Uterus (tissue), 4 donors: ENCODE measurements around the gene MORC1. TPM values are rescaled to one million over a fixed set of nuclear protein-coding genes. Genes with fewer than 3 reads are reported as not detected.
"Not testable (repeated sequence)": the region's sequence is repeated elsewhere in the genome, so short reads cannot be mapped to it uniquely, and the experiment has no call there.

Source experiments
- DNase-seq, 2 donors: peaks; one replicate each; pipeline ENCODE4 v3.0.0-alpha.2; 2019 to 2020
- H3K27ac ChIP-seq, 2 donors: fragments of 200-600 bp; sonication (generic); 1 replicate in 1 of 2; 2 replicates in 1 of 2; pipeline ENCODE4 v1.5.1; 2016 to 2018
- H3K27me3 ChIP-seq, 2 donors: fragments of 200-600 bp; sonication (generic); one replicate each; pipeline ENCODE4 v1.5.1; 2018 to 2019; ENCODE audit warnings: control low read depth in 1 of 2
- H3K36me3 ChIP-seq, 2 donors: fragments of 200-600 bp; sonication (generic); one replicate each; pipeline ENCODE4 v1.5.1; 2019; ENCODE audit warnings: control low read depth in 1 of 2
- H3K4me1 ChIP-seq, 2 donors: fragments of 200-600 bp; sonication (generic); one replicate each; pipeline ENCODE4 v1.5.1; 2018 to 2019; ENCODE audit warnings: control low read depth in 1 of 2
- H3K4me3 ChIP-seq, 2 donors: fragments of 200-600 bp; sonication (generic); 1 replicate in 1 of 2; 2 replicates in 1 of 2; pipeline ENCODE4 v1.5.1; 2018 to 2019; ENCODE audit warnings: mild to moderate bottlenecking in 1 of 2
- H3K9me3 ChIP-seq, 2 donors: fragments of 200-600 bp; sonication (generic); one replicate each; pipeline ENCODE4 v1.5.1; 2019; ENCODE audit warnings: control low read depth in 1 of 2
- POLR2A ChIP-seq, 2 donors: fragments of 450-650 bp; IDR thresholded peaks; one replicate each; pipeline ENCODE4 v1.6.1; 2016; ENCODE audit warnings: antibody characterized with exemption in 2 of 2, mild to moderate bottlenecking in 1 of 2, moderate library complexity in 1 of 2
- intact Hi-C: fragments of 100-400 bp; cut with DNase I; formaldehyde crosslinking; loops from one replicate; pipeline ENCODE4 v1.15.1; 2023; ENCODE audit warnings: low total_unique reads
- total RNA-seq, 4 donors: library from RNA; depleted of rRNA in 3 of 4; stranded (reverse); fragments of >200 nt in 3 of 4; gene quantifications; one replicate each; pipeline versions ENCODE4 v1.1.0 to v1.2.4, GENCODE V29; 2014 to 2023
- TF ChIP-seq, protein P1 (sequence below), 4 experiments: fragments of 200-600 bp in 2 of 4; fragments of 450-650 bp in 2 of 4; sonication (generic) in 2 of 4; IDR thresholded peaks; one replicate each; pipeline ENCODE4 v1.5.1; 2016 to 2019; ENCODE audit warnings: antibody characterized with exemption in 4 of 4, mild to moderate bottlenecking in 2 of 4, moderate library complexity in 1 of 4
- donor health status: DM: yes; HTN: yes; CAD: no.

The MORC1 gene
- total RNA-seq, 4 donors from 2014 or later = not detected

DNA sequence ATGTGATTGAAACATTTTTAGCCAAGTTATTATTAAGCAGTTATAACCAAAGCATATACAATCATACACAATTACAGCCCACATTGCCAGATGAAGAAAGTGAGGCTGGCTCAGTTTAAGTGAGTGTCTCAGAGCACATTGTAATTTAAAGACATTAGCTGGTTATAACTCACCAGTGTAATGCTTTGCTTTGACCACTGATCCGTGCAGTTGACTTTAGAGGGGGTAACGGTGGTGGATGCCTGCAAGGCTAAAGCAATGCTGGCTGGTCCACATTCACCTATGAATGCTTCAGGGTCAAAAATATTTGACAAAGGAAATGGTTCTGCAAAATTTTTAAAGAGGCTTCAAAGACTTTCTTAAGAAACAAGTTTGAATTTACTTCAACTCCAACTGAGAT, 19.8 kb upstream of the MORC1 start:
- H3K27me3 ChIP-seq = no peaks in the 10 kb centered on the region
- H3K9me3 ChIP-seq = no peaks in the 10 kb centered on the region
- H3K27ac ChIP-seq = no peak overlapping the region
- TF ChIP-seq, protein P1, sequence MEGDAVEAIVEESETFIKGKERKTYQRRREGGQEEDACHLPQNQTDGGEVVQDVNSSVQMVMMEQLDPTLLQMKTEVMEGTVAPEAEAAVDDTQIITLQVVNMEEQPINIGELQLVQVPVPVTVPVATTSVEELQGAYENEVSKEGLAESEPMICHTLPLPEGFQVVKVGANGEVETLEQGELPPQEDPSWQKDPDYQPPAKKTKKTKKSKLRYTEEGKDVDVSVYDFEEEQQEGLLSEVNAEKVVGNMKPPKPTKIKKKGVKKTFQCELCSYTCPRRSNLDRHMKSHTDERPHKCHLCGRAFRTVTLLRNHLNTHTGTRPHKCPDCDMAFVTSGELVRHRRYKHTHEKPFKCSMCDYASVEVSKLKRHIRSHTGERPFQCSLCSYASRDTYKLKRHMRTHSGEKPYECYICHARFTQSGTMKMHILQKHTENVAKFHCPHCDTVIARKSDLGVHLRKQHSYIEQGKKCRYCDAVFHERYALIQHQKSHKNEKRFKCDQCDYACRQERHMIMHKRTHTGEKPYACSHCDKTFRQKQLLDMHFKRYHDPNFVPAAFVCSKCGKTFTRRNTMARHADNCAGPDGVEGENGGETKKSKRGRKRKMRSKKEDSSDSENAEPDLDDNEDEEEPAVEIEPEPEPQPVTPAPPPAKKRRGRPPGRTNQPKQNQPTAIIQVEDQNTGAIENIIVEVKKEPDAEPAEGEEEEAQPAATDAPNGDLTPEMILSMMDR (IDR thresholded peaks at IDR 0.05) = no peak
- TF ChIP-seq POLR2A (IDR thresholded peaks at IDR 0.05) = no peak
- intact Hi-C loops = no loop called here
- no peak overlapping the region for H3K4me3 ChIP-seq
- no peaks in the 10 kb centered on the region for H3K36me3 ChIP-seq
- DNase-seq = no peak
- no peaks in the 10 kb centered on the region for H3K4me1 ChIP-seq

DNA sequence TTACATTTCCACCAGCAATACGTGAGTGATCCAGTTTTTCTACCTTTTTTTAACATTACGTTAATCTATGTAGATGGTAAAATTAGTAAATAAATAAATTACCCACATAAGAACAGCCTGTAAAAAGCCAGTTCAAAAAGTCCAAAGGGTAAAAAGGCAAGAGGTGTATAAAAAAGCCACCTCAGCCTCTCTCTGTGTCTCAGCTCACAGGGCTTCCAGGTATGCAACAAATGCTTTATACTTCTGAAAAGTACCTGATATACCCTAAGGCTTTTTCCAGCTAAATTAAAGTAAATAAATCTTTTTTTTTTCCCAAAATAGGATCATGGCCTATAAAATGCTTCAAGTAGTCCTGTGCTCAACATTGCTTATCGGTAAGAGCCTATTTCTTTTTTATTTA, 18.6 kb upstream of the MORC1 start, which contains the start of gene C3orf85:
Gene C3orf85 (plus strand): TSS at position 197 of the 400 bp plus-strand sequence. CDS start 129 bp downstream, at position 326.
- DNase-seq = no peak
- H3K36me3 ChIP-seq = no peaks in the 10 kb centered on the region
- TF ChIP-seq, protein P1 (IDR thresholded peaks at IDR 0.05) = no peak
- no peak for TF ChIP-seq POLR2A (IDR thresholded peaks at IDR 0.05)
- no peaks in the 10 kb centered on the region for H3K27me3 ChIP-seq
- no peak within 1 kb of the TSS for H3K27ac ChIP-seq
- H3K4me3 ChIP-seq = no peak within 1 kb of the TSS
- intact Hi-C loops = no loop called here
- H3K4me1 ChIP-seq = no peaks in the 10 kb centered on the region
- H3K9me3 ChIP-seq = no peaks in the 10 kb centered on the region

DNA sequence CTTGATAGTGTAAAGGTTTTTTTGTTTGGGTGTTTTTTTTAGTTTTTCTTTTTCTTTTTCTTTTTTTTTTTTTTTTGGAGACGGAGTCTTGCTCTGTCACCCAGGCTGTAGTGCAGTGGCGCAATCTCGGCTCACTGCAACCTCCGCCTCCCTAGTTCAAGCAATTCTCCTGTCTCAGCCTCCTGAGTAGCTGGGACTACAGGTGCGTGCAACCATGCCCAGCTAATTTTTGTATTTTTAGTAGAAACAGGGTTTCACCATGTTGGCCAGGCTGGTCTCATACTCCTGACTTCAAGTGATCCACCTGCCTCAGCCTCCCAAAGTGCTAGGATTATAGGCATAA, 15.5 kb upstream of the MORC1 start:
- H3K4me3 ChIP-seq, DNase-seq, H3K9me3 ChIP-seq, intact Hi-C loops, H3K27ac ChIP-seq, H3K4me1 ChIP-seq, H3K27me3 ChIP-seq, H3K36me3 ChIP-seq: not testable (repeated sequence)

DNA sequence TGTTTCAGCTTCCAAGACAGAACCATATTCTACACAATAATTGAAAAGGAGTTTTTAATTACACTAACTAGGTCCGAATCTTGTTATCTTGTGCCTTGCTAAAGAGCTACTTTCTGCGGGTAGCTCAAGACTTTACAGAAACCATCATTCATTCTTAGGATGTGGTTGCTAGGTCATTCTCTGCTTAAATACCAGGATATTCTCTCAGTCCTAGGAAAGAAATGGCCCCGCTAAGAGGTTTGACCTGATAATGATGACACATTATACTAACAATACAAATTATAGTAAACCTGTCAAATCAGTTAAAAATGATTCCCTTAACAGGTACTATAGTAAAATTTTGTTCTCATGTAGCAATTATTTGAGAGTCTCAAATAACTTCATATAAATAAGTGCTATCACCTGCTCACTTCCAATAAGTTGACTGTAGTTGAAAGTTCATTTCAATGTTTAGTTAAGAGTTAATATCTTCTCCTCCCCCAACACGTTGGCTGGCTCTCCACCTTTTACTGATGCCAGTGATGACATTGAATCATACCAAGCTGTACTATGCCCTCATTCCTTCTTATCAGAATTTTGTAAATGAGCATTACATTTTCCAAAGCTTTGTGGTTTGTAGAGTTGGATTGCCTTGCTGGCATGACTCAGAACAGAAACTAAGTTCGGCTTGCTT, 15.0 kb upstream of the MORC1 start:
- no peaks in the 10 kb centered on the region for H3K4me1 ChIP-seq
- TF ChIP-seq, protein P1 (IDR thresholded peaks at IDR 0.05) = no peak
- no peak for TF ChIP-seq POLR2A (IDR thresholded peaks at IDR 0.05)
- H3K27ac ChIP-seq = no peak overlapping the region
- no peak for DNase-seq
- no peak overlapping the region for H3K4me3 ChIP-seq
- no peaks in the 10 kb centered on the region for H3K27me3 ChIP-seq
- intact Hi-C loops = no loop called here
- no peaks in the 10 kb centered on the region for H3K9me3 ChIP-seq
- no peaks in the 10 kb centered on the region for H3K36me3 ChIP-seq

DNA sequence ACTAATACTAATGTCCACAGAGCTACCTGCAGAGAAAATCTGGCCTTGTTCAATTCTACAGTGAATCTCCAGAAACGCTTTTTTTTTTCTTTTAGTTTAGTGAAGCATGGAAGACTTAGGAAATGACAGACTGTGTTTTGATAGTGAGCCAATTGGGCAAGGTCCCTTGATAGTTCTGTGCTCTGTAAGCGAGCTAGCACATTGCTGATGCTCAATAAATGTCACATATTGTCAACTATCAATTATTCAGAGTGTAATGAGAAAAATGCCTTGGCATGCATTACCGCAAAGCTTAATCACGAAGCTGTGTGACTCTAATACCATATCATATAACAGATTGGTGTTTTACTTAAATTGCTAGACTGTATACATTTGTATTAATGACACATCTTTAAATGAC, 13.3 kb upstream of the MORC1 start:
- intact Hi-C loops = no loop called here
- Histone ChIP-seq H3K36me3 (no peaks in the 10 kb centered on the region), H3K4me3 (no peak overlapping the region), H3K9me3 (no peaks in the 10 kb centered on the region), H3K27ac (no peak overlapping the region), H3K4me1 (no peaks in the 10 kb centered on the region), H3K27me3 (no peaks in the 10 kb centered on the region)
- TF ChIP-seq, protein P1 (IDR thresholded peaks at IDR 0.05) = no peak
- TF ChIP-seq POLR2A (IDR thresholded peaks at IDR 0.05) = no peak
- DNase-seq = no peak

DNA sequence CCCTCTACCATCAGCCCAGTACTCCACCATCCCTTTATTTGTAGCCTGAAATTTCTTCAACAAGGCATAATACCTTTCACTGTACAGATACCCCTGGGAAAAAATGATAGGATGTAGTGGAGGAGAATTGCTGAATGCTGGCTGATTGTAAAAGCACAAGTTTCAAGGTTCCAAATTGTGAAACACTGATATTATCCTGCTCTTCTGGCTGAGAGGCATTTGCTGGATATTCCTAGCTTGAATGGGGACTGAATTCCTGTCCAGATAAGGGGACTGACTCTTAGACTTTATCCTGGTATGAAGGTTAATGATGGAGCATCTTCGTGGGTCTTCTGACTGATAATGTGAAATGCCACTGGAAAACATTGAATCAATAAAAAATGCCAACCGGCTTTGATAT, 9.6 kb upstream of the MORC1 start:
- H3K4me3 ChIP-seq = no peak overlapping the region
- H3K27me3 ChIP-seq = no peaks in the 10 kb centered on the region
- DNase-seq = no peak
- no peaks in the 10 kb centered on the region for H3K36me3 ChIP-seq
- H3K9me3 ChIP-seq = no peaks in the 10 kb centered on the region
- intact Hi-C loops = no loop called here
- TF ChIP-seq, protein P1 (IDR thresholded peaks at IDR 0.05) = no peak
- no peak for TF ChIP-seq POLR2A (IDR thresholded peaks at IDR 0.05)
- H3K27ac ChIP-seq = no peak overlapping the region
- H3K4me1 ChIP-seq = no peaks in the 10 kb centered on the region
